Measurements from ENCODE around the gene SMARCC1. TPM values are rescaled to one million over a fixed set of nuclear protein-coding genes. Genes with fewer than 3 reads are reported as not detected.

Gene SMARCC1
- total RNA-seq, 2 donors from 2014 or later: 37.2 to 38.7 TPM

GRCh38 chr3:47565734-47566550 lies 215.8 kb downstream of the SMARCC1 start:
- DNase-seq (ENCODE audit: low spot score) (no peak), ATAC-seq (ENCODE audit: insufficient number of reproducible peaks, low FRiP score, low read depth) (no peak)
- Histone ChIP-seq H3K4me1 (ENCODE audit: control insufficient read depth in 1 of 2, low read depth in 2 of 2) (no peaks in the 10 kb centered on the region), H3K4me3 (no peak overlapping the region), H3K9me3 (no peaks in the 10 kb centered on the region), H3K27ac (no peak overlapping the region), H3K27me3 (replicated peaks; ENCODE audit: insufficient read depth) (no peaks in the 10 kb centered on the region), H3K36me3 (no peaks in the 10 kb centered on the region)
- TF ChIP-seq CTCF (IDR thresholded peaks at IDR 0.05): no peak

GRCh38 chr3:47556351-47556750 lies 225.3 kb downstream of the SMARCC1 start:
- no peak for TF ChIP-seq CTCF (IDR thresholded peaks at IDR 0.05)
- H3K36me3 ChIP-seq: no peaks in the 10 kb centered on the region

GRCh38 chr3:47554335-47554734 lies 227.4 kb downstream of the SMARCC1 start:
- no peaks in the 10 kb centered on the region for H3K27me3 ChIP-seq (replicated peaks; ENCODE audit: insufficient read depth)
- H3K27ac ChIP-seq: no peak overlapping the region
- no peak overlapping the region for H3K4me3 ChIP-seq
- no peak for DNase-seq (ENCODE audit: low spot score)
- no peaks in the 10 kb centered on the region for H3K36me3 ChIP-seq
- TF ChIP-seq CTCF (IDR thresholded peaks at IDR 0.05): no peak
- H3K9me3 ChIP-seq: no peaks in the 10 kb centered on the region
- no peaks in the 10 kb centered on the region for H3K4me1 ChIP-seq (ENCODE audit: control insufficient read depth in 1 of 2, low read depth in 2 of 2)
- ATAC-seq (ENCODE audit: insufficient number of reproducible peaks, low FRiP score, low read depth): no peak

More at GRCh38 chr3:47556351-47556750, 225.3 kb downstream of the SMARCC1 start:
- H3K9me3 ChIP-seq: no peaks in the 10 kb centered on the region
- H3K4me3 ChIP-seq: no peak overlapping the region
- no peaks in the 10 kb centered on the region for H3K27me3 ChIP-seq (replicated peaks; ENCODE audit: insufficient read depth)
- H3K4me1 ChIP-seq (ENCODE audit: control insufficient read depth in 1 of 2, low read depth in 2 of 2): no peaks in the 10 kb centered on the region
- H3K27ac ChIP-seq: no peak overlapping the region
- ATAC-seq (ENCODE audit: insufficient number of reproducible peaks, low FRiP score, low read depth): no peak
- no peak for DNase-seq (ENCODE audit: low spot score)

GRCh38 chr3:47553407-47553806 lies 228.3 kb downstream of the SMARCC1 start:
- Histone ChIP-seq H3K27ac (no peak overlapping the region), H3K36me3 (no peaks in the 10 kb centered on the region), H3K4me1 (ENCODE audit: control insufficient read depth in 1 of 2, low read depth in 2 of 2) (no peaks in the 10 kb centered on the region), H3K9me3 (no peaks in the 10 kb centered on the region), H3K27me3 (replicated peaks; ENCODE audit: insufficient read depth) (no peaks in the 10 kb centered on the region), H3K4me3 (no peak overlapping the region)
- no peak for TF ChIP-seq CTCF (IDR thresholded peaks at IDR 0.05)
- ATAC-seq (ENCODE audit: insufficient number of reproducible peaks, low FRiP score, low read depth): no peak
- DNase-seq (ENCODE audit: low spot score): no peak

- Histone ChIP-seq H3K9me3 (no peaks in the 10 kb centered on the region), H3K27me3 (replicated peaks; ENCODE audit: insufficient read depth) (no peaks in the 10 kb centered on the region), H3K36me3 (no peaks in the 10 kb centered on the region), H3K27ac (peak overlapping the region; percentile 42 to 58), H3K4me3 (peak overlapping the region; percentile 60), H3K4me1 (ENCODE audit: control insufficient read depth in 1 of 2, low read depth in 2 of 2) (peaks cover 3 to 17% of the 10 kb centered on the region in 2 donors)
- TF ChIP-seq CTCF (IDR thresholded peaks at IDR 0.05): no peak
- peak; percentile 41 for DNase-seq (ENCODE audit: low spot score)
- ATAC-seq (ENCODE audit: insufficient number of reproducible peaks, low FRiP score, low read depth): no peak
Observed at GRCh38 chr3:47542471-47543173, 239.1 kb downstream of the SMARCC1 start.

All from thoracic aorta (tissue), 2 donors.